Keratinocyte (primary cell): ENCODE data around the gene GLIS2.

Experiments used
- CTCF ChIP-seq, 3 experiments: IDR thresholded peaks in 1 of 3; conservative IDR thresholded peaks in 1 of 3; optimal IDR thresholded peaks in 1 of 3; 2 replicates in 2 of 3; 3 replicates in 1 of 3; pipeline versions ENCODE3 to v1.5.1; 2011; ENCODE audit warnings: low read length in 3 of 3, mild to moderate bottlenecking in 3 of 3, moderate library complexity in 2 of 3, control low read depth in 1 of 3, inconsistent platforms in 1 of 3; ENCODE audit not compliant: insufficient read depth in 2 of 3; ENCODE audit errors: extremely low read depth in 1 of 3
- EZH2 ChIP-seq: IDR thresholded peaks from one replicate; pipeline ENCODE4 v1.6.1; 2012; ENCODE audit warnings: inconsistent platforms, mild to moderate bottlenecking, low read length, moderate library complexity

GRCh38 chr16:4365014-4365406 is 49.1 kb downstream of the GLIS2 start:
- TF ChIP-seq CTCF (optimal IDR thresholded peaks at IDR 0.05 in 1 of 3, IDR thresholded peaks at IDR 0.05 in 1 of 3, conservative IDR thresholded peaks at IDR 0.05 in 1 of 3; ENCODE audit: extremely low read depth in 1 of 3, insufficient read depth in 2 of 3, low read length in 3 of 3) (no peak), EZH2 (no peak)
